SK-N-SH (cell line): ENCODE results near the gene C1orf50. TPM values are rescaled to one million over a fixed set of nuclear protein-coding genes. Genes with fewer than 3 reads are reported as not detected.

Experiments
- CTCF ChIA-PET: fragments of 300-600, 350-600 bp; formaldehyde crosslinking; extraction: SDS; loops from one replicate; lab custom pipeline; 2021; lab: Yijun Ruan, JAX
- POLR2A ChIA-PET: fragments of 350-600 bp; sonication (Branson Sonifier 250); formaldehyde crosslinking; extraction: SDS; loops from one replicate; lab custom pipeline; 2020; ENCODE audit warnings: antibody characterized with exemption, inconsistent platforms; lab: Yijun Ruan, JAX
- DNase-seq: peaks from one replicate; pipeline ENCODE4 v3.0.0; 2012
- H2AFZ ChIP-seq: fragments of 200-600 bp; sonication (generic); 2 replicates; pipeline ENCODE4 v1.8.1; 2016; ENCODE audit warnings: antibody characterized with exemption, mild to moderate bottlenecking, low read depth
- H3F3A ChIP-seq: fragments of 200-600 bp; sonication (generic); replicated peaks from 2 replicates; pipeline ENCODE3; 2016; ENCODE audit warnings: antibody characterized with exemption, mild to moderate bottlenecking; ENCODE audit not compliant: insufficient read depth
- H3K27ac ChIP-seq, 2 experiments: fragments of 200-500 bp in 1 of 2; fragments of 200-600 bp in 1 of 2; sonication (Bioruptor generic) in 1 of 2; sonication (generic), shearing (Covaris generic) in 1 of 2; 2 replicates each; pipeline versions ENCODE4 v1.5.1 to v1.6.1; 2014 to 2016; ENCODE audit warnings: low read depth in 2 of 2, inconsistent platforms in 1 of 2, low read length in 1 of 2, mild to moderate bottlenecking in 1 of 2, mixed read lengths in 1 of 2
- H3K27me3 ChIP-seq: fragments of 200-600 bp; sonication (generic), shearing (Covaris generic); 2 replicates; pipeline ENCODE4 v1.6.1; 2016; ENCODE audit warnings: mixed run types; ENCODE audit not compliant: insufficient read depth
- H3K36me3 ChIP-seq, 2 experiments: fragments of 200-500 bp in 1 of 2; fragments of 200-600 bp in 1 of 2; sonication (Bioruptor generic) in 1 of 2; sonication (generic) in 1 of 2; replicated peaks in 1 of 2; 2 replicates each; pipeline versions ENCODE3 to v1.5.1; 2014 to 2016; ENCODE audit warnings: low read length in 1 of 2, mild to moderate bottlenecking in 1 of 2; ENCODE audit not compliant: insufficient read depth in 2 of 2, control insufficient read depth in 1 of 2
- H3K4me1 ChIP-seq, 2 experiments: fragments of 200-500 bp in 1 of 2; fragments of 200-600 bp in 1 of 2; sonication (Bioruptor generic) in 1 of 2; sonication (generic), shearing (Covaris generic) in 1 of 2; 2 replicates each; pipeline versions ENCODE4 v1.5.1 to v1.6.1; 2014 to 2016; ENCODE audit warnings: low read depth in 1 of 2, low read length in 1 of 2, mixed run types in 1 of 2; ENCODE audit not compliant: insufficient read depth in 2 of 2, control insufficient read depth in 1 of 2
- H3K4me2 ChIP-seq: fragments of 200-600 bp; sonication (generic), shearing (Covaris generic); 2 replicates; pipeline ENCODE4 v1.6.1; 2017; ENCODE audit warnings: mixed run types
- H3K4me3 ChIP-seq, 2 experiments: fragments of 200-500 bp in 1 of 2; fragments of 200-600 bp in 1 of 2; sonication (Bioruptor generic) in 1 of 2; sonication (generic), shearing (Covaris generic) in 1 of 2; 2 replicates each; pipeline versions ENCODE4 v1.5.1 to v1.8.1; 2014 to 2016; ENCODE audit warnings: low read depth in 2 of 2, inconsistent platforms in 1 of 2, low read length in 1 of 2, mild to moderate bottlenecking in 1 of 2, mixed read lengths in 1 of 2, moderate library complexity in 1 of 2
- H3K79me2 ChIP-seq: fragments of 200-600 bp; sonication (generic); 2 replicates; pipeline ENCODE4 v1.8.1; 2017; ENCODE audit warnings: mild to moderate bottlenecking; ENCODE audit not compliant: insufficient read depth
- H3K9ac ChIP-seq: fragments of 200-600 bp; sonication (generic); 2 replicates; pipeline ENCODE4 v1.6.1; 2017; ENCODE audit warnings: mixed run types
- H3K9me2 ChIP-seq: fragments of 200-600 bp; sonication (generic); 2 replicates; pipeline ENCODE4 v1.6.1; 2017; ENCODE audit warnings: mixed run types
- H3K9me3 ChIP-seq: fragments of 200-600 bp; sonication (generic); 2 replicates; pipeline ENCODE4 v1.6.1; 2017; ENCODE audit warnings: mixed run types, mild to moderate bottlenecking, moderate library complexity
- H4K20me1 ChIP-seq: fragments of 200-600 bp; sonication (generic); 2 replicates; pipeline ENCODE4 v1.6.1; 2017; ENCODE audit warnings: mild to moderate bottlenecking, mixed run types; ENCODE audit not compliant: insufficient read depth
- EP300 ChIP-seq, 2 experiments: IDR thresholded peaks; 2 replicates each; pipeline versions ENCODE4 v1.4.0 to v1.6.1; 2012; ENCODE audit warnings: borderline replicate concordance in 1 of 2, low read depth in 1 of 2, low read length in 1 of 2
- FOSL2 ChIP-seq: IDR thresholded peaks from 2 replicates; pipeline ENCODE4 v1.4.0; 2012; ENCODE audit warnings: low read depth, mild to moderate bottlenecking, moderate library complexity, borderline replicate concordance
- FOXJ3 ChIP-seq: sonication (generic); formaldehyde crosslinking; IDR thresholded peaks from 2 replicates; pipeline ENCODE4 v1.5.1; 2020; ENCODE audit warnings: mild to moderate bottlenecking, missing genetic modification reagents
- FOXM1 ChIP-seq: IDR thresholded peaks from 2 replicates; pipeline ENCODE4 v1.4.0; 2012; ENCODE audit warnings: low read depth, mild to moderate bottlenecking
- GABPA ChIP-seq: IDR thresholded peaks from 2 replicates; pipeline ENCODE4 v1.4.0; 2012; ENCODE audit warnings: low read depth, mild to moderate bottlenecking
- IRF3 ChIP-seq: fragments of 150-350 bp; IDR thresholded peaks from 2 replicates; pipeline ENCODE4 v1.6.1; 2016; ENCODE audit warnings: mild to moderate bottlenecking, low read depth, low read length
- JUND ChIP-seq: IDR thresholded peaks from 2 replicates; pipeline ENCODE4 v1.4.0; 2012
- MEF2A ChIP-seq: IDR thresholded peaks from 2 replicates; pipeline ENCODE4 v1.4.0; 2012; ENCODE audit warnings: low read depth, borderline replicate concordance
- MXI1 ChIP-seq: IDR thresholded peaks from 2 replicates; pipeline ENCODE4 v1.6.1; 2012; ENCODE audit warnings: mild to moderate bottlenecking, low read depth, low read length, improper control_type of control experiment
- NFIC ChIP-seq: IDR thresholded peaks from 2 replicates; pipeline ENCODE4 v1.4.0; 2012; ENCODE audit warnings: borderline replicate concordance
- NRF1 ChIP-seq: IDR thresholded peaks from 2 replicates; pipeline ENCODE4 v1.6.1; 2012; ENCODE audit warnings: low read depth, mild to moderate bottlenecking, low read length
- POLR2AphosphoS5 ChIP-seq: IDR thresholded peaks from 2 replicates; pipeline ENCODE4 v1.6.1; 2012; ENCODE audit warnings: low read depth, low read length
- RCOR1 ChIP-seq: fragments of 150-350 bp; IDR thresholded peaks from 2 replicates; pipeline ENCODE4 v1.6.1; 2017; ENCODE audit warnings: antibody characterized with exemption, low read length
- RFX5 ChIP-seq: IDR thresholded peaks from 2 replicates; pipeline ENCODE4 v1.6.1; 2012; ENCODE audit warnings: mild to moderate bottlenecking, improper control_type of control experiment, low read length
- SMC3 ChIP-seq: IDR thresholded peaks from 2 replicates; pipeline ENCODE4 v1.6.1; 2012; ENCODE audit warnings: low read depth, low read length, improper control_type of control experiment
- TCF12 ChIP-seq: IDR thresholded peaks from 2 replicates; pipeline ENCODE4 v1.4.0; 2012
- TEAD4 ChIP-seq: IDR thresholded peaks from 2 replicates; pipeline ENCODE4 v1.4.0; 2012; ENCODE audit warnings: mild to moderate bottlenecking, borderline replicate concordance; ENCODE audit not compliant: insufficient read depth
- YY1 ChIP-seq: IDR thresholded peaks from 2 replicates; pipeline ENCODE4 v1.4.0; 2012; ENCODE audit warnings: low read depth, mild to moderate bottlenecking
- WGBS: methylation state at CpG from one replicate; pipeline ENCODE4 v1.1.6; 2017; ENCODE audit warnings: low lambda C conversion rate; 5-methylcytosine and 5-hydroxymethylcytosine counted together
- polyA plus RNA-seq, 3 experiments: library from polyadenylated mRNA; depleted of rRNA; stranded (reverse); fragments of >200 nt; gene quantifications; 2 replicates each; pipeline ENCODE4 v1.2.3, GENCODE V29; 2012
- TF ChIP-seq, protein P1 (sequence below): fragments of 150-350 bp; IDR thresholded peaks from 2 replicates; pipeline ENCODE4 v1.6.1; 2017; ENCODE audit warnings: antibody characterized with exemption, low read length, low read depth, borderline replicate concordance

Gene C1orf50
- polyA plus RNA-seq, 1 of the 3 experiments (the other 2 are of a cell fraction) = 2.6 TPM

DNA sequence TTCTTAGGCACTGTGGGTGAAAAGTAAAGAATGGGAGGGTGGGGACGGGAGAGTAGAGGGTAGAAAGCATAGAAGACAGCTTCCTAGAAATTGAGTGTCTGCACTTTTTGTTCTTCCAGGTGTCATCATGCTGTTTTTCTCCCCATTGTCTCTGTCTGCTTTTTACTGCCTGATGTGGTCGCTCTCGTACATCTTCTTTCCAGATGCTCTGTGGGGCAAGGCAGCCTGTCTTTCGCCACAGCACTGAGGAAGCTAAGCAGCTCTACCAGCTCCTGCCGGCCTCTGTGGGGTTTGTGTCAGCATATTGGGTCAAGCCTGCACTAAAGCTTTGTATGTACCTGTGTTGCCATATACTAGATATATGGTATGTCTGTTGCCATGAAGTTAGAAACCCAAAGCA lies 30.9 kb downstream of the C1orf50 start:
- Histone ChIP-seq H3K4me2 (no peak overlapping the region), H3K9me3 (no peaks in the 10 kb centered on the region), H3K36me3 (no peaks in the 10 kb centered on the region), H3K9me2 (no peaks in the 10 kb centered on the region)
- TF ChIP-seq, protein P1, sequence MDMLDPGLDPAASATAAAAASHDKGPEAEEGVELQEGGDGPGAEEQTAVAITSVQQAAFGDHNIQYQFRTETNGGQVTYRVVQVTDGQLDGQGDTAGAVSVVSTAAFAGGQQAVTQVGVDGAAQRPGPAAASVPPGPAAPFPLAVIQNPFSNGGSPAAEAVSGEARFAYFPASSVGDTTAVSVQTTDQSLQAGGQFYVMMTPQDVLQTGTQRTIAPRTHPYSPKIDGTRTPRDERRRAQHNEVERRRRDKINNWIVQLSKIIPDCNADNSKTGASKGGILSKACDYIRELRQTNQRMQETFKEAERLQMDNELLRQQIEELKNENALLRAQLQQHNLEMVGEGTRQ = no peak
- TF ChIP-seq RFX5 = no peak
- TF ChIP-seq SMC3 = no peak
- TF ChIP-seq EP300 (IDR thresholded peaks at IDR 0.05; ENCODE audit: borderline replicate concordance in 1 of 2, low read depth in 1 of 2, low read length in 1 of 2) = no peak
- TF ChIP-seq MEF2A = no peak
- no peak for TF ChIP-seq GABPA
- TF ChIP-seq NFIC = no peak
- no peak for TF ChIP-seq IRF3
- no peak for TF ChIP-seq TEAD4
- no peak for TF ChIP-seq MXI1
- no peak for TF ChIP-seq FOXM1
- TF ChIP-seq NRF1 = no peak
- TF ChIP-seq TCF12 = no peak
- TF ChIP-seq FOXJ3 (CRISPR knock-in tag) = no peak
- no peak for TF ChIP-seq RCOR1
- TF ChIP-seq POLR2AphosphoS5 = no peak
- TF ChIP-seq FOSL2 = no peak
- TF ChIP-seq YY1 = no peak
- TF ChIP-seq JUND = no peak
- TF ChIP-seq, all 33 proteins: peak for 0
- Histone ChIP-seq H3K79me2 (no peaks in the 10 kb centered on the region), H3K27ac (no peak overlapping the region), H3K4me1 (no peaks in the 10 kb centered on the region; a peak in 1 of 4 replicates), H3K4me3 (no peak overlapping the region), H4K20me1 (no peaks in the 10 kb centered on the region), H2AFZ (no peak overlapping the region), H3F3A (no peaks in the 10 kb centered on the region), H3K9ac (no peak overlapping the region), H3K27me3 (no peaks in the 10 kb centered on the region)
- ChIA-PET CTCF (interaction anchor here (0.9 to 2.5 kb wide), 3 partner anchors 19 to 276 kb away, joined by 4 to 8 read pairs (median 6); no protein-coding TSS in a partner anchor), POLR2A (no interaction called here)
- WGBS = 73% methylated on average over 4 of the region's 5 CpGs
- DNase-seq = no peak
